Adipocyte (in vitro differentiated cells): ENCODE measurements around the gene ZSWIM5.
"Not testable (repeated sequence)": the region's sequence is repeated elsewhere in the genome, so short reads cannot be mapped to it uniquely, and the experiment has no call there.

Experiments used
- DNase-seq: peaks from one replicate; pipeline ENCODE4 v3.0.0-alpha.2; 2015; ENCODE audit warnings: low read depth
- H3K27me3 ChIP-seq: replicated peaks from 2 replicates; pipeline ENCODE4 v1.7.0; 2013; ENCODE audit warnings: mild to moderate bottlenecking, low read length, moderate library complexity; ENCODE audit not compliant: control insufficient read depth, insufficient read depth
- H3K36me3 ChIP-seq: 2 replicates; pipeline ENCODE4 v1.7.0; 2013; ENCODE audit warnings: low read length, mild to moderate bottlenecking, moderate library complexity; ENCODE audit not compliant: control insufficient read depth, insufficient read depth, severe bottlenecking
- H3K4me1 ChIP-seq: 2 replicates; pipeline ENCODE4 v1.7.0; 2013; ENCODE audit warnings: mild to moderate bottlenecking, low read length, moderate library complexity; ENCODE audit not compliant: control insufficient read depth, insufficient read depth
- H3K4me3 ChIP-seq: 2 replicates; pipeline ENCODE4 v1.7.0; 2013; ENCODE audit warnings: mild to moderate bottlenecking, low read length, moderate library complexity
- H3K9ac ChIP-seq: 2 replicates; pipeline ENCODE4 v1.7.0; 2013; ENCODE audit warnings: mild to moderate bottlenecking, low read length, moderate library complexity
- H3K9me3 ChIP-seq: 2 replicates; pipeline ENCODE4 v1.7.0; 2013; ENCODE audit warnings: mild to moderate bottlenecking, low read length, moderate library complexity; ENCODE audit not compliant: control insufficient read depth

Gene ZSWIM5

DNA sequence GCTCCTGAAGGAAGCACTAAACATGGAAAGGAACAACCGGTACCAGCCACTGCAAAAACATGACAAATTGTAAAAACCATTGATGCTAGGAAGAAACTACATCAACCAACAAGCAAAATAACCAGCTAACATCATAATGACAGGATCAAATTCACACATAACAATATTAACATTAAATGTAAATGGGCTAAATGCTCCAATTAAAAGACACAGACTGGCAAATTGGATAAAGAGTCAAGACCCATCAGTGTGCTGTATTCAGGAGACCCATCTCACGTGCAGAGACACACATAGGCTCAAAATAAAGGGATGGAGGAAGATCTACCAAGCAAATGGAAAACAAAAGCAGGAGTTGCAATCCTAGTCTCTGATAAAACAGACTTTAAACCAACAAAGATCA lies 42.1 kb downstream of the ZSWIM5 start:
- not testable (repeated sequence) for H3K4me3 ChIP-seq, H3K27me3 ChIP-seq, H3K9ac ChIP-seq, H3K36me3 ChIP-seq, H3K4me1 ChIP-seq, H3K9me3 ChIP-seq, DNase-seq

DNA sequence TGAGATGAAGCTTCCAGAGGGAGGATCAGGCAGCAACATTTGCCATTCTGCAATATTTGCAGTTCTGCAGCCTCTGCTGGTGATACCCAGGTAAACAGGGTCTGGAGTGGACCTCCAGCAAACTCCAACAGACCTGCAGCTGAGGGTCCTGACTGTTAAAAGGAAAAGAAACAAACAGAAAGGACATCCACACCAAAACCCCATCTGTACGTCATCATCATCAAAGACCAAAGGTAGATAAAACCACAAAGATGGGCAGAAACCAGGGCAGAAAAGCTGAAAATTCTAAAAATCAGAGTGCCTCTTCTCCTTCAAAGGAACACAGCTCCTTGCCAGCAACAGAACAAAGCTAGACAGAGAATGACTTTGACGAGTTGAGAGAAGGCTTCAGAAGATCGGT lies 43.3 kb downstream of the ZSWIM5 start:
- H3K27me3 ChIP-seq, DNase-seq, H3K9me3 ChIP-seq, H3K4me3 ChIP-seq, H3K4me1 ChIP-seq, H3K9ac ChIP-seq, H3K36me3 ChIP-seq: not testable (repeated sequence)

DNA sequence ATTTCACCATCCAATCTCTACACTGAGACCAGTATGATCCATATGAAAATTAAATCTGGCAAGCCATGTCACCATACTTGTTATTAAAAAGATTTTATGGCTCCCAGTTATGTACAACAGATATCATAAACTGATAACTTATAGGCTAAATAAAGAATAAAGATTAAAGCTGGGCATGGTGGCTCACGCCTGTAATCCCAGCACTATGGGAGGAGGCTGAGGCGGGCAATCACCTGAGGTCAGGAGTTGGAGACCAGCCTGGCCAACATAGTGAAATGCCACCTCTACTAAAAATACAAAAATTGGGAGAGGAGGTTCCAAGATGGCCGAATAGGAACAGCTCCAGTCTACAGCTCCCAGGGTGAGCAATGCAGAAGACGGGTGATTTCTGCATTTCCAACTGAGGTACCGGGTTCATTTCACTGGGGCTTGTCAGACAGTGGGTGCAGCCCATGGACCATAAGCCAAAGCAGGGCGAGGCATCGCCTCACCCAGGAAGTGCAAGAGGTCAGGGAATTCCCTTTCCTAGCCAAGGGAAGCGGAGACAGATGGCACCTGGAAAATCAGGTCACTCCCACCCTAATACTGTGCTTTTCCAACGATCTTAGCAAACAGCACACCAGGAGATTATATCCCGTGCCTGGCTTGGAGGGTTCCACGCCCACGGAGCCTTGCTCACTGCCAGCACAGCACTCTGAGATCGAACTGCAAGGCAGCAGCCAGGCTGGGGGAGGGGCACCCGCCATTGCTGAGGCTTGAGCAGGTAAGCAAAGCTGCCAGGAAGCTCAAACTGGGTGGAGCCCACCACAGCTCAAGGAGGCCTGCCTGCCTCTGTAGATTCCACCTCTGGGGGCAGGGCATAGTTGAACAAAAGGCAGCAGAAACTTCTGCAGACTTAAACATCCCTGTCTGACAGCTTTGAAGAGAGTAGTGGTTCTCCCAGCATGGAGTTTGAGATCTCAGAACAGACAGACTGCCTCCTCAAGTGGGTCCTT lies 44.1 kb downstream of the ZSWIM5 start:
- H3K36me3 ChIP-seq, DNase-seq, H3K4me1 ChIP-seq, H3K4me3 ChIP-seq, H3K27me3 ChIP-seq, H3K9ac ChIP-seq, H3K9me3 ChIP-seq: not testable (repeated sequence)

DNA sequence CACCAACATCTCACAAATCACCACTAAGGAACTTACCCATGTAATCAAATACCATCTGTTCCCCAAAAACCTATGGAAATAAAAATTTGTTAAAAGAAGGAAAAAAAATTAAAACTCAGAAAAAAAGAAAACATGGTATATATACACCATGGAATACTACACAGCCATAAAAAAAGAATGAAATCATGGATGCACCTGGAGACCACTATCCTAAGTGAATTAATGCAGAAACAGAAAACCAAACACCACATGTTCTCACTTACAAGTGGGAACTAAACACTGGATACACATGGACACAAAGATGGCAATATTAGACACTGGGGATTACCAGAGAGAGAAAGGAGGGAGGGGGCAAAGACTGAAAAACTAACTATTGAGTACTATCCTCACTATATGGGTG lies 50.4 kb downstream of the ZSWIM5 start:
- H3K9me3 ChIP-seq, result no peaks in the 10 kb centered on the region
- no peaks in the 10 kb centered on the region for H3K36me3 ChIP-seq
- no peak overlapping the region for H3K4me3 ChIP-seq
- H3K9ac ChIP-seq, result no peak overlapping the region
- DNase-seq, result no peak
- no peaks in the 10 kb centered on the region for H3K27me3 ChIP-seq
- H3K4me1 ChIP-seq, result peaks cover 8% of the 10 kb centered on the region

DNA sequence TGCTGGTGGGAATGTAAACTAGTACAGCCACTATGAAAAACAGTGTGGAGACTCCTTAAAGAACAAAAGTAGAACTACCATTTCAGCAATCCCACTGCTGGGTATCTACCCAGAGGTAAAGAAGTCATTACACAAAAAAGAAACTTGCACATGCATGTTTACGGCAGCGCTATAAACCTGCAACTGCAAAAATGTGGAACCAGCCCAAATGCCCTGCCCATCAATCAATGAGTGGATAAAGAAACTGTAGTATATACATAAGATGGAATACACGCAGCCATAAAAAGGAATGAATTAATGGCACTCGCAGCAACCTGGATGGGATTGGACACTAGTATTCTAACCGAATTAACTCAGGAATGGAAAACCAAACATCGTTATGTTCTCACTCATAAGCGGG lies 51.0 kb downstream of the ZSWIM5 start:
- no peak overlapping the region for H3K4me3 ChIP-seq
- H3K9ac ChIP-seq, result no peak overlapping the region
- H3K36me3 ChIP-seq, result no peaks in the 10 kb centered on the region
- H3K9me3 ChIP-seq, result no peaks in the 10 kb centered on the region
- DNase-seq, result no peak
- H3K27me3 ChIP-seq, result no peaks in the 10 kb centered on the region
- H3K4me1 ChIP-seq, result peaks cover 8% of the 10 kb centered on the region

DNA sequence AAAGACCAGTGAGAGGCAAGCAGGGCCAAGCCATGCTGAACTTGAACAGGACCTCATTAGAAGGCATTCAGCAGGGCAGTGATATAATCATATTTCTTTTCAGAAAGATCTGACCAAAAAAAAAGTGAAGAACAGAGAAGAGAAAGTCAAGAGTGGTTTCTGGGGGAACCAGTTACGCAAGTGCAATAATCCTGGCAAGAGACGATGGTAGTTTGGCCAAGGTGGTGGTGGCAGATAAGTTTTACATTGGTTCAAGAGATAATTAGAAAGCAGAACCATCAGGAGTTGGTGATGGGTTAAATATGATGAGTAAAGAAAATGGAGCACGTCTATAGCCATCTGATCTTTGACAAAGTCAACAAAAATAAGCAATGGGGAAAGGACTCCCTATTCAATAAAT lies 54.3 kb downstream of the ZSWIM5 start:
- DNase-seq, result no peak
- Histone ChIP-seq H3K27me3 (no peaks in the 10 kb centered on the region), H3K4me3 (no peak overlapping the region), H3K9me3 (no peaks in the 10 kb centered on the region), H3K4me1 (peaks cover 16% of the 10 kb centered on the region), H3K9ac (no peak overlapping the region), H3K36me3 (no peaks in the 10 kb centered on the region)

DNA sequence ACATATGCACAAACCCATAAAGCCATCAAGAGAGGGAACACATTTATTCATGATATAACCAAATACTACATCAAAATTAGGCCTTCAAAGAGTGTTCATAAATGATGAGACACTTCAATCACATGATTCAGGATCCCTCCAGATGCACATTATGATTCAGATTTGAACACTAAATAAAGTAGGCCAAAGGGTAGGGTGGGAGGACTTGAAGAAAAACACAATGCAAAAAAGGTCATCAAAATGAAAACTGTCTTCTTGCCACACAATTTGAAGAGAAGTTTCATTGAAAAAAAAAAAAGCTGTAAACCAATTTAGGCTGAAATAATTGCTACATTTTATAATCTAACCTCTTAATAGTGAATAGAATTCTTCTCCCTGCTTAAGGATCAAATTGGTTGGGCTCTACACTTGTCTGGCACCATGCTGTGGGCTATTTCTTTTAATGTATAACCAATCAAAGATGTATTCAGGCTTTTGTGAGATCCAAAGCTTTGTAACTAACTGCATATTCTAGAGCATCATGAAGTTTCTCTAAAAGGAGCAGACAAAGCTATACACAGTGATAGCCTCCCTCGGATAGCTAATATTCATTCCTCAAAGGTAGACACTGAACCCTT lies 58.1 kb downstream of the ZSWIM5 start:
- Histone ChIP-seq H3K36me3 (no peaks in the 10 kb centered on the region), H3K4me1 (peaks cover 16% of the 10 kb centered on the region), H3K4me3 (no peak overlapping the region), H3K27me3 (no peaks in the 10 kb centered on the region), H3K9me3 (no peaks in the 10 kb centered on the region), H3K9ac (no peak overlapping the region)
- no peak for DNase-seq

DNA sequence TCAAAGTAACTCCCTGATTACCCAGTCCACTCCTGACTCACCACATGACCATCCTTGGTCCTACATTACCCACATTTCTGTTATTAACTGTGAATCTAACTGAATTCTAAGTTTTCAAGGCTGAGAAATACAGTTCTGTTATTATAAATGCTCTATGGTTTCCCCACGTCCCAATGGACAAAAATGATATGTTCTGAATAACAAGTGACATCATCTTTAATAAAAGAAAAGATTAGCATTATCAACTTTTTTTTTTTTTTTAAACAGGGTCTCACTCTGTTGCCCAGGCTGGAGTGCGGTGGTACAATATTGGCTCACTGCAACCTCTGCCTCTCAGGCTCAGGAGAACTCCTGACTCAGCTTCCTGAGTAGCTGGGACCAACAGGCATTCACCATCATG lies 59.6 kb downstream of the ZSWIM5 start:
- no peaks in the 10 kb centered on the region for H3K9me3 ChIP-seq
- H3K36me3 ChIP-seq, result no peaks in the 10 kb centered on the region
- H3K4me1 ChIP-seq, result peaks cover 9% of the 10 kb centered on the region
- no peaks in the 10 kb centered on the region for H3K27me3 ChIP-seq
- H3K4me3 ChIP-seq, result no peak overlapping the region
- H3K9ac ChIP-seq, result no peak overlapping the region
- DNase-seq, result no peak

DNA sequence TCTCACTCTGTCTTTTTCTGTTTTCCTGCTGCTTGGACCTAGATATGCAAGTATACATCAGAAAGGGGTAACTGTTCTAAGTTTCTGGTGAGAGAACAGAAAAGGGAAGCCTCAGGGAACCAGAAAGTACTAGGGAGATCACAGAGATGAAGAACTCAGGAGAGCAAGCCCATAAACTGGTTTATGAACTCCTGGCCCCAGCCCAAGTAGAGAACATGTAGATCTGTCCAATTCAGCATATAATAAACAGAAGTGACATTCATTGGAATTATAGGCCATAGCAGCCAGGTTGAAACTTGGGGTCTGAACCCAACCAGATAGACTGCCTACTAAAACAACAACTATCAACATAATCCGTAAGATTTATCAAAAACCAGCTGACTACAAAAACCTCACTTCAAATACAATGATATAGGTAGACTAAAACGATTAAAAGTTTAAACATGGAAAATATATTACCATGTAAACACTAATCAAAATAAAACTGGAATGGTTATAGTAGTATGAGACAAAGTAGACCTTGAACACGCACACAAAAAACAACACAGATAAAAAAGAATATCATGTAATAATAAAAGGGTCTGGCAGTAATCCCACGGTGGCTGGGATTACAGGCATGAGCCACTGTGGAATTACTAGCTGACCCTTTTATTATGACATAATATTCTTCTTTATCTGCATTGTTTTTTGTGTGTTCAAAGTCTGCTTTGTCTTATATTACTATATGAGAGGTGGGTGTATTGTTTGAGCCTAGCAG lies 65.0 kb downstream of the ZSWIM5 start:
- H3K27me3 ChIP-seq, result no peaks in the 10 kb centered on the region
- H3K9ac ChIP-seq, result no peak overlapping the region
- H3K9me3 ChIP-seq, result no peaks in the 10 kb centered on the region
- DNase-seq, result no peak
- no peaks in the 10 kb centered on the region for H3K4me1 ChIP-seq
- no peak overlapping the region for H3K4me3 ChIP-seq
- H3K36me3 ChIP-seq, result no peaks in the 10 kb centered on the region

DNA sequence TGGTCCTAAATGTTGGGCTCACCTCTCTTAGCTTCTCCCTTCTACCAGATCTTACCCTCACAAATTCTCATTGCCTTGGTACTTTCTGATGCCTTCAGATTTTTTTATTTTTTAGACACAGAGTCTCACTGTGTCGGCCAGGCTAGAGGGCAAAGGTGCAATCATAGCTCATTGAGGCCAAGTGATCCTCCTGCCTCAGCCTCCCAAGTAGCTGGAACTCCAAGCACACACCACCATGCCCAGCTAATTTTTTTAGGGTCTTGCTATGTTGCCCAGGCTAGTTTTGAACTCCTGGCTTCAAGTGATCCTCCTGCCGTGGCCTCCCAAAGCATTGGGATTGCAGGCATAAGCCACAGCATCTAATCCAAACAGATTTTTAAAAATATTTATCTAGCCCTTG lies 69.4 kb downstream of the ZSWIM5 start:
- Histone ChIP-seq H3K4me1 (no peaks in the 10 kb centered on the region), H3K9me3 (no peaks in the 10 kb centered on the region), H3K36me3 (no peaks in the 10 kb centered on the region), H3K4me3 (no peak overlapping the region), H3K9ac (no peak overlapping the region), H3K27me3 (no peaks in the 10 kb centered on the region)
- no peak for DNase-seq

DNA sequence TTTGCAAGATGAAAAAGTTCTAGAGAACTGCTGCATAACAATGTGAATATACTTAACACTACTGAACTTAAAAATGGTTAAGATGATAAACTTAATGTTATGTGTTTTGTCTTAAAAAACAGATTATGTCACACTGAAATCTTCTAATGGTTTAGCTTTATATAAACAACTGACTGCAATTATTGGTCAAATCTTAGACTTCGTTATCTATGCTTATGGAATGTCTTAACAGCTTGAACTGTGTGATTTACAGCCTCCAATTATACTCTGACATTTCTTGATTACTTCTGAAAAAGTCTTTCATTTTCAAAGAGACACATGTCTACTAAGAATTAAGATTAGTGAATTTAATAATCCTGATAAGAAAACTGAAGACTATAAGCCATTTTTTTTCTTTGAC lies 71.1 kb downstream of the ZSWIM5 start:
- H3K4me3 ChIP-seq, result no peak overlapping the region
- H3K4me1 ChIP-seq, result no peaks in the 10 kb centered on the region
- no peak overlapping the region for H3K9ac ChIP-seq
- H3K36me3 ChIP-seq, result no peaks in the 10 kb centered on the region
- H3K27me3 ChIP-seq, result no peaks in the 10 kb centered on the region
- no peaks in the 10 kb centered on the region for H3K9me3 ChIP-seq
- no peak for DNase-seq
